ENCODE results near the gene NFKBIE.

DNA sequence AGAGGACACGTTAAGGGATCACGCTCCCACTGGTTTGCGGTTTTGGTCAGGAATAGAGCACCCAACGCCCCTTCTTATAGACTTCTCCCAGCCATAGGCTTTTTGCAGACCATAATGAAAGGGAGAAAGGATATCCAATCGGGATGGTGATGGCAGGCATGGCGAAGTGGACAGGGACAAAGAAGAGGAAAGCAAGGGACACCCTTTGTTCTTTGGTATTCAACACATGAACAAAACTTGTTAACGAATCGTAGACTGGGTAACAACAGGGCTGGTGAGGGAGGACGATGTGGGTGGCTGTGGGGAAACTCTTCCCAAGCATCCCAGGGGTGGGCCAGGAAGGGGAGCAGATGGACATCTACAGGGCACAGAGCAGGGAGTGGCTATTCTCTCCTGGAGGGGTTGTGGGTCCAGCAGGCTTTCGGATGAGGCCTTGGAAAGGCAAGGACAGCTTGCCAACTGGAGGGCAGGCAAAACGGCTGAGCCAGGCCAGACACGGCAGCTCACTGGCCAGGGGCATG, 19.9 kb downstream of the NFKBIE start:
- TF ChIP-seq, protein P1, sequence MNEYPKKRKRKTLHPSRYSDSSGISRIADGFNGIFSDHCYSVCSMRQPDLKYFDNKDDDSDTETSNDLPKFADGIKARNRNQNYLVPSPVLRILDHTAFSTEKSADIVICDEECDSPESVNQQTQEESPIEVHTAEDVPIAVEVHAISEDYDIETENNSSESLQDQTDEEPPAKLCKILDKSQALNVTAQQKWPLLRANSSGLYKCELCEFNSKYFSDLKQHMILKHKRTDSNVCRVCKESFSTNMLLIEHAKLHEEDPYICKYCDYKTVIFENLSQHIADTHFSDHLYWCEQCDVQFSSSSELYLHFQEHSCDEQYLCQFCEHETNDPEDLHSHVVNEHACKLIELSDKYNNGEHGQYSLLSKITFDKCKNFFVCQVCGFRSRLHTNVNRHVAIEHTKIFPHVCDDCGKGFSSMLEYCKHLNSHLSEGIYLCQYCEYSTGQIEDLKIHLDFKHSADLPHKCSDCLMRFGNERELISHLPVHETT (CRISPR knock-in tag; conservative IDR thresholded peaks at IDR 0.05 in 1 of 2, IDR thresholded peaks at IDR 0.05 in 1 of 2): no peak
- TF ChIP-seq SMARCC2 (IDR thresholded peaks at IDR 0.05; ENCODE audit: low read depth) (no peak), HNRNPUL1 (IDR thresholded peaks at IDR 0.05; ENCODE audit: low read length) (no peak), FIP1L1 (IDR thresholded peaks at IDR 0.05; ENCODE audit: low read depth, low read length, poor library complexity, severe bottlenecking) (no peak), EP300 (IDR thresholded peaks at IDR 0.05; ENCODE audit: low read length) (no peak), HCFC1 (IDR thresholded peaks at IDR 0.05; ENCODE audit: low read depth, low read length) (no peak), POLR2A (conservative IDR thresholded peaks at IDR 0.05) (no peak), RAD21 (CRISPR knock-in tag; conservative IDR thresholded peaks at IDR 0.05 in 1 of 2, IDR thresholded peaks at IDR 0.05 in 1 of 2) (no peak), IRF2 (CRISPR knock-in tag; IDR thresholded peaks at IDR 0.05) (no peak)
- TF ChIP-seq, protein P2, sequence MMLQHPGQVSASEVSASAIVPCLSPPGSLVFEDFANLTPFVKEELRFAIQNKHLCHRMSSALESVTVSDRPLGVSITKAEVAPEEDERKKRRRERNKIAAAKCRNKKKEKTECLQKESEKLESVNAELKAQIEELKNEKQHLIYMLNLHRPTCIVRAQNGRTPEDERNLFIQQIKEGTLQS (IDR thresholded peaks at IDR 0.05): no peak
- TF ChIP-seq, protein P2 (CRISPR knock-in tag; conservative IDR thresholded peaks at IDR 0.05): no peak
- TF ChIP-seq, protein P3, sequence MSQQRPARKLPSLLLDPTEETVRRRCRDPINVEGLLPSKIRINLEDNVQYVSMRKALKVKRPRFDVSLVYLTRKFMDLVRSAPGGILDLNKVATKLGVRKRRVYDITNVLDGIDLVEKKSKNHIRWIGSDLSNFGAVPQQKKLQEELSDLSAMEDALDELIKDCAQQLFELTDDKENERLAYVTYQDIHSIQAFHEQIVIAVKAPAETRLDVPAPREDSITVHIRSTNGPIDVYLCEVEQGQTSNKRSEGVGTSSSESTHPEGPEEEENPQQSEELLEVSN (IDR thresholded peaks at IDR 0.05; ENCODE audit: borderline replicate concordance in 1 of 2, extremely low read depth in 1 of 2, insufficient read depth in 1 of 2, insufficient read length in 1 of 2, low read depth in 1 of 2, low read length in 1 of 2, poor library complexity in 1 of 2, severe bottlenecking in 1 of 2): no peak
- TF ChIP-seq, protein P4, sequence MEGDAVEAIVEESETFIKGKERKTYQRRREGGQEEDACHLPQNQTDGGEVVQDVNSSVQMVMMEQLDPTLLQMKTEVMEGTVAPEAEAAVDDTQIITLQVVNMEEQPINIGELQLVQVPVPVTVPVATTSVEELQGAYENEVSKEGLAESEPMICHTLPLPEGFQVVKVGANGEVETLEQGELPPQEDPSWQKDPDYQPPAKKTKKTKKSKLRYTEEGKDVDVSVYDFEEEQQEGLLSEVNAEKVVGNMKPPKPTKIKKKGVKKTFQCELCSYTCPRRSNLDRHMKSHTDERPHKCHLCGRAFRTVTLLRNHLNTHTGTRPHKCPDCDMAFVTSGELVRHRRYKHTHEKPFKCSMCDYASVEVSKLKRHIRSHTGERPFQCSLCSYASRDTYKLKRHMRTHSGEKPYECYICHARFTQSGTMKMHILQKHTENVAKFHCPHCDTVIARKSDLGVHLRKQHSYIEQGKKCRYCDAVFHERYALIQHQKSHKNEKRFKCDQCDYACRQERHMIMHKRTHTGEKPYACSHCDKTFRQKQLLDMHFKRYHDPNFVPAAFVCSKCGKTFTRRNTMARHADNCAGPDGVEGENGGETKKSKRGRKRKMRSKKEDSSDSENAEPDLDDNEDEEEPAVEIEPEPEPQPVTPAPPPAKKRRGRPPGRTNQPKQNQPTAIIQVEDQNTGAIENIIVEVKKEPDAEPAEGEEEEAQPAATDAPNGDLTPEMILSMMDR (IDR thresholded peaks at IDR 0.05 in 2 of 3, conservative IDR thresholded peaks at IDR 0.05 in 1 of 3; ENCODE audit: insufficient read depth in 2 of 3, low read depth in 1 of 3, low read length in 3 of 3): no peak
